Gastroesophageal sphincter (tissue), 3 donors: ENCODE results near the gene CCDC92B.

ENCODE experiments used
- CTCF ChIP-seq, 4 experiments: fragments of 200-600 bp in 2 of 4; fragments of 450-650 bp in 2 of 4; sonication (generic) in 1 of 4; IDR thresholded peaks; one replicate each; pipeline ENCODE4 v1.5.1; 2017 to 2019; ENCODE audit warnings: antibody characterized with exemption in 4 of 4, mild to moderate bottlenecking in 2 of 4, moderate library complexity in 2 of 4
- POLR2A ChIP-seq, 2 donors: fragments of 450-650 bp; IDR thresholded peaks; one replicate each; pipeline ENCODE4 v1.6.1; 2017; ENCODE audit warnings: antibody characterized with exemption in 2 of 2, mild to moderate bottlenecking in 2 of 2, moderate library complexity in 1 of 2
- POLR2AphosphoS5 ChIP-seq: sonication (generic); formaldehyde crosslinking; IDR thresholded peaks from one replicate; pipeline ENCODE4 v1.6.1; 2017; ENCODE audit warnings: antibody characterized with exemption

- TF ChIP-seq POLR2AphosphoS5 (no peak), POLR2A (IDR thresholded peaks at IDR 0.05) (no peak), CTCF (IDR thresholded peaks at IDR 0.05) (no peak)
Measured at GRCh38 chr17:2722611-2723010, 26.8 kb downstream of the CCDC92B start.
